ENCODE data around the gene RALA.

The RALA gene

DNA sequence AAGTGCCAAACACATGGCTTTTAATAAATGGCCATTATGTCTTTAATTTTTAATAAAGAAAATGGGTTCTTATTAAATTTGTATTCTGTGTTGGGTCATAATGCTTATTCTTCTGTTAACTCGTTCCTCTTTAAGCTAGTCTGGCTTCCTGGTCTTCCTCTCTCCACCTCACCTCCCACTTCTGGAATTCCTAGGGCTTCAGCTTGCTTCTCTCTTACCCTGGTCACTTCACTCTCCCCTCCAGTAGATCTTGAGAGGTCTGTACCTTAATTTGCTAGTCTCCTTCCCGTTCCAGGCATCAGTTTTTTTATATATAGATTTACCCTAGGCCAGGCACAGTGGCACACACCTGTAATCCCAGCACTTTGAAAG lies 111.2 kb downstream of the RALA start:
- peak overlapping the region; percentile 74 for H3K4me2 ChIP-seq (ENCODE audit: low read depth, low read length, poor library complexity, severe bottlenecking)

DNA sequence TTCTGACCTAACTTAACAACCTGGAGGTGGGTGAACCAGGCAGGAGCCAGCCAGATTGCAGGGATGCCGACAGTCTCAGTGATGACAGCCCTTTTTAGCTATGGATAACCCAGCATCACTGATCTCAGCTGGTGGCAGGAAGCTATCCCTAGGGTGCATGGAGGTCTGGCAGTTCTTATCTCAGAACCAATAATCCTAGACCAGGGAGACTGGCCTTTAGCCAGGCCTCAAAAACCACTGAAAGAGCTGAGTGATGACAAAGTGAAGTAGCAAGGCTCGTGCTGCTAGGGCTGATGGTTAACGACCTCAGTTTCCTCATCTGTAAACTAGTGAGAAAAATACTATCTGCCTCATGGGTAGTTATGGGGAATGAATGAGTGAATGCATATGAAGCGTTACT lies 112.5 kb downstream of the RALA start:
- H3K4me3 ChIP-seq (ENCODE audit: insufficient read depth, low read length, poor library complexity, severe bottlenecking), result no peak overlapping the region
- H3K9ac ChIP-seq (ENCODE audit: low read length), result no peak overlapping the region

More for the DNA sequence above, 111.2 kb downstream of the RALA start:
- Histone ChIP-seq H3K9ac (ENCODE audit: low read length) (peak overlapping the region; percentile 65), H2AFZ (ENCODE audit: low read depth, low read length, severe bottlenecking) (no peak overlapping the region), H3F3A (ENCODE audit: insufficient read depth) (0 out of 2 replicates have a peak, but pooled peaks cover 3% of the 10 kb centered on the region), H3K9me2 (replicated peaks; ENCODE audit: insufficient read depth, low read length) (no peaks in the 10 kb centered on the region), H3K36me3 (ENCODE audit: low read length) (no peaks in the 10 kb centered on the region), H3K4me3 (ENCODE audit: insufficient read depth, low read length, poor library complexity, severe bottlenecking) (peak overlapping the region; percentile 68), H3K27me3 (ENCODE audit: low read length) (no peaks in the 10 kb centered on the region), H4K20me1 (ENCODE audit: low read depth, low read length) (no peaks in the 10 kb centered on the region), H3K9me3 (ENCODE audit: insufficient read depth, low read length) (no peaks in the 10 kb centered on the region), H3K27ac (ENCODE audit: low read depth, low read length) (peak overlapping the region; percentile 41; the same call in 1 of the 2 replicates), H3K79me2 (ENCODE audit: insufficient read depth, low read length) (peaks cover 41% of the 10 kb centered on the region)
- no peak for TF ChIP-seq EZH2phosphoT487 (conservative IDR thresholded peaks at IDR 0.05; ENCODE audit: low read length)
- TF ChIP-seq, protein P1, sequence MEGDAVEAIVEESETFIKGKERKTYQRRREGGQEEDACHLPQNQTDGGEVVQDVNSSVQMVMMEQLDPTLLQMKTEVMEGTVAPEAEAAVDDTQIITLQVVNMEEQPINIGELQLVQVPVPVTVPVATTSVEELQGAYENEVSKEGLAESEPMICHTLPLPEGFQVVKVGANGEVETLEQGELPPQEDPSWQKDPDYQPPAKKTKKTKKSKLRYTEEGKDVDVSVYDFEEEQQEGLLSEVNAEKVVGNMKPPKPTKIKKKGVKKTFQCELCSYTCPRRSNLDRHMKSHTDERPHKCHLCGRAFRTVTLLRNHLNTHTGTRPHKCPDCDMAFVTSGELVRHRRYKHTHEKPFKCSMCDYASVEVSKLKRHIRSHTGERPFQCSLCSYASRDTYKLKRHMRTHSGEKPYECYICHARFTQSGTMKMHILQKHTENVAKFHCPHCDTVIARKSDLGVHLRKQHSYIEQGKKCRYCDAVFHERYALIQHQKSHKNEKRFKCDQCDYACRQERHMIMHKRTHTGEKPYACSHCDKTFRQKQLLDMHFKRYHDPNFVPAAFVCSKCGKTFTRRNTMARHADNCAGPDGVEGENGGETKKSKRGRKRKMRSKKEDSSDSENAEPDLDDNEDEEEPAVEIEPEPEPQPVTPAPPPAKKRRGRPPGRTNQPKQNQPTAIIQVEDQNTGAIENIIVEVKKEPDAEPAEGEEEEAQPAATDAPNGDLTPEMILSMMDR (IDR thresholded peaks at IDR 0.05; ENCODE audit: insufficient read depth, low read length, poor library complexity, severe bottlenecking), result no peak

DNA sequence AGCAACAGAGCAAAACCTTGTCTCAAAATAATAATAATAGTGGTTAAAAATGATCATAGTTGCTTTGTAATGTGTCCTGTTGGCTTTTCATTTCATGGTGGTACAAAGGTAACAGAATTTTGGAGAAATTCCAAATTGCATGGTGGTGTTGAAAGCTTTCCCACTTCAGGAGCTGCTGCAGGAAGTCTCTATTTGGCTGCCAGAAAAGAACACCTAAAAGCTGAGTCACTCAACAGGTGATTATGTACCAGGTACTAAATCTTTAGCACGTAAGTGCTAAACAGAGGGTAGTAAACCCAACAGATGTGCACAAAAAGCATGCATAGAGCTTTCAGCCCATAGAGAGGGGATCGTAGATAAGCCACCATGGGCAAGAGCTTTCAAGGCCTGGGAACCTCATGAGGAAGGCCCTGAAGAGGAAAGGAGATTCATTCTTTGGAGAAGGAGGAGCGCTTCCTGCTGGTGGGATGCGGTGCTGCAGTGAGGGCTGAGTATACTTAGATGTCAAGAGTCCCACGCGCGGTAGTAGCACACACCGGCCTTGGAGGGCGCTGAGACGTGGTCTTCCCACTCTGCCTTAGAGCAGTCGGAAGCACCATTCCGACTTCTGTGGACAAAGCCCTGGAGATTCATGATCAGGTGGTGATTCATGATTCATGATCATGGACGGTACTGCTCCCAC lies 118.7 kb downstream of the RALA start:
- Histone ChIP-seq H3K4me2 (ENCODE audit: low read depth, low read length, poor library complexity, severe bottlenecking) (no peak overlapping the region), H3K27ac (ENCODE audit: low read depth, low read length) (no peak overlapping the region)

More for the DNA sequence above, 112.5 kb downstream of the RALA start:
- Histone ChIP-seq H4K20me1 (ENCODE audit: low read depth, low read length) (no peaks in the 10 kb centered on the region), H3K4me2 (ENCODE audit: low read depth, low read length, poor library complexity, severe bottlenecking) (peak overlapping the region; percentile 74), H2AFZ (ENCODE audit: low read depth, low read length, severe bottlenecking) (no peak overlapping the region), H3K36me3 (ENCODE audit: low read length) (no peaks in the 10 kb centered on the region), H3F3A (ENCODE audit: insufficient read depth) (0 out of 2 replicates have a peak, but pooled peaks cover 3% of the 10 kb centered on the region), H3K27ac (ENCODE audit: low read depth, low read length) (peak overlapping the region; percentile 7; the same call in 1 of the 2 replicates), H3K27me3 (ENCODE audit: low read length) (no peaks in the 10 kb centered on the region), H3K9me2 (replicated peaks; ENCODE audit: insufficient read depth, low read length) (no peaks in the 10 kb centered on the region), H3K79me2 (ENCODE audit: insufficient read depth, low read length) (peaks cover 50% of the 10 kb centered on the region), H3K9me3 (ENCODE audit: insufficient read depth, low read length) (no peaks in the 10 kb centered on the region)
- no peak for TF ChIP-seq EZH2phosphoT487 (conservative IDR thresholded peaks at IDR 0.05; ENCODE audit: low read length)
- TF ChIP-seq, protein P1 (IDR thresholded peaks at IDR 0.05; ENCODE audit: insufficient read depth, low read length, poor library complexity, severe bottlenecking), result no peak

More for the DNA sequence above, 118.7 kb downstream of the RALA start:
- H4K20me1 ChIP-seq (ENCODE audit: low read depth, low read length), result no peaks in the 10 kb centered on the region
- no peaks in the 10 kb centered on the region for H3K27me3 ChIP-seq (ENCODE audit: low read length)
- H3K9me3 ChIP-seq (ENCODE audit: insufficient read depth, low read length), result no peaks in the 10 kb centered on the region
- no peak overlapping the region for H3K4me3 ChIP-seq (ENCODE audit: insufficient read depth, low read length, poor library complexity, severe bottlenecking)
- no peak overlapping the region for H2AFZ ChIP-seq (ENCODE audit: low read depth, low read length, severe bottlenecking)
- no peaks in the 10 kb centered on the region for H3K36me3 ChIP-seq (ENCODE audit: low read length)
- H3K9me2 ChIP-seq (replicated peaks; ENCODE audit: insufficient read depth, low read length), result no peaks in the 10 kb centered on the region
- no peak overlapping the region for H3K9ac ChIP-seq (ENCODE audit: low read length)
- no peak for TF ChIP-seq EZH2phosphoT487 (conservative IDR thresholded peaks at IDR 0.05; ENCODE audit: low read length)
- TF ChIP-seq, protein P1 (IDR thresholded peaks at IDR 0.05; ENCODE audit: insufficient read depth, low read length, poor library complexity, severe bottlenecking), result peak; percentile 42
- peaks cover 32% of the 10 kb centered on the region for H3K79me2 ChIP-seq (ENCODE audit: insufficient read depth, low read length)
- no peaks in the 10 kb centered on the region for H3F3A ChIP-seq (ENCODE audit: insufficient read depth)

Measured in SU-DHL-6 (cell line).